Measurements from ENCODE around the gene PAX1.

PAX1 gene

DNA sequence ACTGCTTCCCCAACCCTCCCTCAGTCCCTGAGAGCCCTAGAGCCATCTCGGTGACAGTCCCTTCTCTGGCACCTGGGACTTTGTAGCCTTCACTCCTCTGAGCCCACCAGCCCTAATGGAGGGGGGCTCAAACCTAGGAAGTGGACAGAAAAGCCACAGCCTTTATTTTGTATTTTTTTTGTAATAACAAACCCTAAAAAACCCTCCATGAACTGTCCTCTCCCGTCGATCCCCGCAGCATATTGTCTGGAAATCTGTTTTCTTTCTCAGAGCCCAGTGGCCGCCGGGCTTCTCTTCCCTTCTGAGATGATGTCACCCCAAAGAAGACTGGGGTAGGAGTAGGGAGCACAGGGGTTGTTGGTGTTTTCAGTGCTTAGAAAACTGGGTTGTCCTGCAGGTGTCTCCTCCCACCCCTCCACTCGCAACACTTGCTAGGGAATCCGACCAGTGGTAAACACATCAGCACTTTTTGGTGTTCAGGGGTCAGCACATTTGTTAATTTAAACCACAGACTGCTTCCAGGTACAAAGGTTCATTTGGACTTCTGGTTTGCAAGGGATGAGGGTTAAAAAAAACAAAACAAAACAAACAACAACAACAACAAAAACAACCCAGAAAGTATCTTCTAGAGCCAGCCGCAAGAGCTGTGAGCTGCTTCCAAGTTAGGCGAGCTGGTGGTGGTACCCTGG, 9.9 kb downstream of the PAX1 start:
- TF ChIP-seq, protein P1, sequence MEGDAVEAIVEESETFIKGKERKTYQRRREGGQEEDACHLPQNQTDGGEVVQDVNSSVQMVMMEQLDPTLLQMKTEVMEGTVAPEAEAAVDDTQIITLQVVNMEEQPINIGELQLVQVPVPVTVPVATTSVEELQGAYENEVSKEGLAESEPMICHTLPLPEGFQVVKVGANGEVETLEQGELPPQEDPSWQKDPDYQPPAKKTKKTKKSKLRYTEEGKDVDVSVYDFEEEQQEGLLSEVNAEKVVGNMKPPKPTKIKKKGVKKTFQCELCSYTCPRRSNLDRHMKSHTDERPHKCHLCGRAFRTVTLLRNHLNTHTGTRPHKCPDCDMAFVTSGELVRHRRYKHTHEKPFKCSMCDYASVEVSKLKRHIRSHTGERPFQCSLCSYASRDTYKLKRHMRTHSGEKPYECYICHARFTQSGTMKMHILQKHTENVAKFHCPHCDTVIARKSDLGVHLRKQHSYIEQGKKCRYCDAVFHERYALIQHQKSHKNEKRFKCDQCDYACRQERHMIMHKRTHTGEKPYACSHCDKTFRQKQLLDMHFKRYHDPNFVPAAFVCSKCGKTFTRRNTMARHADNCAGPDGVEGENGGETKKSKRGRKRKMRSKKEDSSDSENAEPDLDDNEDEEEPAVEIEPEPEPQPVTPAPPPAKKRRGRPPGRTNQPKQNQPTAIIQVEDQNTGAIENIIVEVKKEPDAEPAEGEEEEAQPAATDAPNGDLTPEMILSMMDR (IDR thresholded peaks at IDR 0.05; ENCODE audit: low read depth, low read length): no peak
- DNase-seq (ENCODE audit: extremely low read depth, low read depth): no peak

DNA sequence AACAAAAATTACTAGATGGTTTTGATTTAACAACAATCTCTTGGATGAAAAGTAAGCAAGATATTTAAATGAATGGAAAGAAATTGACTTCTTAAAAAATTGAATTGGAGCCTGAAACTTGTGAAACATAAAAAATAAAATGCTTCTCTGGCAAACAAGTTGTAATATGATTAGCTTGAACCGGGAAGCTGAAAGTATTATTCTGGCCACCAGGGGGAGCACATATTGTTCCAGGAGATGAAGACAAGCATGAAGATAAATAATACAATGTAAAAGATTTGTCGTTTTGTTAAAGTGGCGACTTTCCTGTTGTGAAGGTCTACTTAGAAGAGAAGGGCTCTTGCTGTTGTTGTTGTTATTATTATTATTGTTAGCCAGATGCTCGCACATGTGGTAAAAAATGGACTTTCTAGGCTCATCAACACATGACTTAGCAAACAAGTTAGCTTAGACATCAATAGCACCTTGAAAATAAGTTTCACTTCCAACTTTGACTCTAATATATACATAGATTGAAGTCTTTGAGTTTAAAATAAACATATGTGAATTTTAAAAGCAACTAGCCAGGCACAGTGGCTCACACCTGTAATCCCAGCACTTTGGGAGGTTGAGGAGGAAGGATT, 14.2 kb downstream of the PAX1 start:
- TF ChIP-seq, protein P1 (IDR thresholded peaks at IDR 0.05; ENCODE audit: low read depth, low read length): peak; percentile 75
- peak; percentile 29 for DNase-seq (ENCODE audit: extremely low read depth, low read depth)

- TF ChIP-seq, protein P1 (IDR thresholded peaks at IDR 0.05; ENCODE audit: low read depth, low read length): no peak
- no peak for DNase-seq (ENCODE audit: extremely low read depth, low read depth)
These were observed 20.4 kb downstream of the PAX1 start for GRCh38 chr20:21725892-21726291.

DNA sequence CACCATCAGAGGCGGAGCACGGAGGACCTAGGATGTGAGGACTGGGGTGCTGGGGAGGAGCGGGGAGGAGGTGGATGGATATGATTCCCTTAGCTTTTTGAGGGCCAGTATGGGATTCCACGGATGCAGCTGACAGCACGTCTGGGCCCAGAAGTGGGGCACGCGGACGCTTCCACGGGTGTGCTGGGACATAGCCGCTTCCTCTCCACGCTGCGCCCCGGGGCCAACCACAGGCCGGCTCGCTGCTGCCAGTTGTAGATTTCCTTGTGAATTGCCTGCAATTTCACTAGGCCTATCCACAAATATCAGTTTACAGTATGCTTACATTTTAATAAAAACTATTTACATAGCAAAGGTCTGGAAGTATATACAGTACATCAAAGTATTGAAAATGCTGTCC, 23.9 kb downstream of the PAX1 start:
- no peak for DNase-seq (ENCODE audit: extremely low read depth, low read depth)
- TF ChIP-seq, protein P1 (IDR thresholded peaks at IDR 0.05; ENCODE audit: low read depth, low read length): no peak

GRCh38 chr20:21739161-21739560, 33.7 kb downstream of the PAX1 start:
- DNase-seq (ENCODE audit: extremely low read depth, low read depth): no peak

DNA sequence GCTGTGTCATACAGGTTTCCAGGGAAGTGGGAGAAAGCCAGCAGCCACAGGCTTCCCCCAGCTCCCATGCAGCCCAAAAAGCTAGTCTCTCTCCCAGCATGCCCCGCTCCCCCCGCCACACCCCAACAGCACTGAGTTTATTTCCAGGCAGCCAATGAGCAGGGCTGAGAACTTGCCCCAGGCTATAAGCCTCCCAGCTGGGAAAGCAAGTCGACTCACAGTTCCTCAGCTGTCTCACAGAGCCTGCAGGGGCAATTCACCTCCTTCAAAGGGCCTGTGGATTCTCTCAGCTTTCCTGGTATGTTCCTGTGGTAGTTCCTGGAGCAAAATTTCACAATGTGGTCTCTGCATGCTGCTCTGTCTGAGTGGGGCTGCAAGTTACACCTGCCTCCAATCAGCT, 34.2 kb downstream of the PAX1 start:
- TF ChIP-seq, protein P1 (IDR thresholded peaks at IDR 0.05; ENCODE audit: low read depth, low read length): no peak
- no peak for DNase-seq (ENCODE audit: extremely low read depth, low read depth)

More at GRCh38 chr20:21739161-21739560, 33.7 kb downstream of the PAX1 start:
- TF ChIP-seq, protein P1 (IDR thresholded peaks at IDR 0.05; ENCODE audit: low read depth, low read length): no peak

DNA sequence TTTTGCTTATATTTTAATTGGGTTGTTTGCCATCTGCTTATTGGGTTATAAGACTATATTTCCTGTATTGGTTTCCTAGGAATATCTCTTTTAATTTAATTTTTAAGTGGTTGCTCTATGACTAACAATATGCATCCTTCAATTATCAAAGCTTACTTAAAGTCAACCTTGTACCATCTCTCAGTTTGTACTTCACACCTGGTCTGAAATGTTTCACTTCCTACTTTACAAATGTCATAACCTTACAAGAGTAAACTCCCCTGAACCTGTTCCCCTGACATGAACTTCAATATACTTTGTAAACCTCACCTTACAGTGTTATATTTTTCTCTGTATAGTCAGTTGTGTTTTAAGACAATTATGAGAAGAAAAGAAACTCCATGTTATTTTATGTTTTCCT, 35.8 kb downstream of the PAX1 start:
- DNase-seq (ENCODE audit: extremely low read depth, low read depth): no peak

More for the DNA sequence above, 35.8 kb downstream of the PAX1 start:
- TF ChIP-seq, protein P1 (IDR thresholded peaks at IDR 0.05; ENCODE audit: low read depth, low read length): no peak

All from AG09319 (cell line).